GM13976 (cell line): Measurements from ENCODE around the gene SLC4A8.

Experiments
- DNase-seq: peaks from one replicate; pipeline ENCODE4 v3.0.0; 2012; ENCODE audit warnings: low spot score
- in situ Hi-C: fragments of 300-500 bp; cut with MboI; formaldehyde crosslinking; loops from one replicate; pipeline ENCODE4 v1.12.0; 2022; ENCODE audit warnings: low sequenced_read_pairs, mixed read lengths, inconsistent platforms; ENCODE audit not compliant: unreplicated experiment
- TF ChIP-seq, protein P1 (sequence below): IDR thresholded peaks from 2 replicates; pipeline ENCODE4 v1.5.1; 2012; ENCODE audit warnings: borderline replicate concordance, mild to moderate bottlenecking; ENCODE audit not compliant: insufficient read depth; ENCODE audit errors: extremely low read depth, missing control alignments, control extremely low read depth

Gene SLC4A8

GRCh38 chr12:51528852-51529650 is 104.4 kb downstream of the SLC4A8 start:
- in situ Hi-C loops: loop anchor here (10.0 kb wide), 1 partner anchor 104 kb away; the partner anchor contains the start of gene SLC4A8
- DNase-seq: no peak

GRCh38 chr12:51529651-51529970 is 105.0 kb downstream of the SLC4A8 start:
- in situ Hi-C loops: loop anchor here (10.0 kb wide), 1 partner anchor 105 kb away; the partner anchor contains the start of gene SLC4A8
- TF ChIP-seq, protein P1, sequence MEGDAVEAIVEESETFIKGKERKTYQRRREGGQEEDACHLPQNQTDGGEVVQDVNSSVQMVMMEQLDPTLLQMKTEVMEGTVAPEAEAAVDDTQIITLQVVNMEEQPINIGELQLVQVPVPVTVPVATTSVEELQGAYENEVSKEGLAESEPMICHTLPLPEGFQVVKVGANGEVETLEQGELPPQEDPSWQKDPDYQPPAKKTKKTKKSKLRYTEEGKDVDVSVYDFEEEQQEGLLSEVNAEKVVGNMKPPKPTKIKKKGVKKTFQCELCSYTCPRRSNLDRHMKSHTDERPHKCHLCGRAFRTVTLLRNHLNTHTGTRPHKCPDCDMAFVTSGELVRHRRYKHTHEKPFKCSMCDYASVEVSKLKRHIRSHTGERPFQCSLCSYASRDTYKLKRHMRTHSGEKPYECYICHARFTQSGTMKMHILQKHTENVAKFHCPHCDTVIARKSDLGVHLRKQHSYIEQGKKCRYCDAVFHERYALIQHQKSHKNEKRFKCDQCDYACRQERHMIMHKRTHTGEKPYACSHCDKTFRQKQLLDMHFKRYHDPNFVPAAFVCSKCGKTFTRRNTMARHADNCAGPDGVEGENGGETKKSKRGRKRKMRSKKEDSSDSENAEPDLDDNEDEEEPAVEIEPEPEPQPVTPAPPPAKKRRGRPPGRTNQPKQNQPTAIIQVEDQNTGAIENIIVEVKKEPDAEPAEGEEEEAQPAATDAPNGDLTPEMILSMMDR: no peak
- no peak for DNase-seq

More at GRCh38 chr12:51528852-51529650, 104.4 kb downstream of the SLC4A8 start:
- TF ChIP-seq, protein P1: no peak

DNA sequence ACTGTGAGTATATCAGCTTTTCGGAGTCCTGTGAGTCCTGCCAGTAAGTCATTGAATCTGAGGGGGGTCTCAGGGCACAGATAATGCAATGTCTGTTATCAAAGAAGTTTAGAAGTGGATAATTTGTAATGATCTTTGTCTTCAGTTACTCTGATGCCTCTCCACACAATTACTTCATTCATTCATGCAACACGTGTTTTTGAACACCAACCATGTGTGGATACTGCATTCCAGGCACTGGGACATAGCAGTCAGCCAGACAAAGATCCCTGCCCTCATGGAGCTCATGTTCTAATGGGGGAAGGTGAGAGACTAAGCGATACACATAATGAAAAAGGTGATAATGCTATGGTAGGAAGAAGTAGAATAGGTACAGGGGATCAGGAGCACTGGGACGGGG is 105.6 kb downstream of the SLC4A8 start:
- in situ Hi-C loops: no loop called here
- TF ChIP-seq, protein P1: no peak
- DNase-seq: no peak

DNA sequence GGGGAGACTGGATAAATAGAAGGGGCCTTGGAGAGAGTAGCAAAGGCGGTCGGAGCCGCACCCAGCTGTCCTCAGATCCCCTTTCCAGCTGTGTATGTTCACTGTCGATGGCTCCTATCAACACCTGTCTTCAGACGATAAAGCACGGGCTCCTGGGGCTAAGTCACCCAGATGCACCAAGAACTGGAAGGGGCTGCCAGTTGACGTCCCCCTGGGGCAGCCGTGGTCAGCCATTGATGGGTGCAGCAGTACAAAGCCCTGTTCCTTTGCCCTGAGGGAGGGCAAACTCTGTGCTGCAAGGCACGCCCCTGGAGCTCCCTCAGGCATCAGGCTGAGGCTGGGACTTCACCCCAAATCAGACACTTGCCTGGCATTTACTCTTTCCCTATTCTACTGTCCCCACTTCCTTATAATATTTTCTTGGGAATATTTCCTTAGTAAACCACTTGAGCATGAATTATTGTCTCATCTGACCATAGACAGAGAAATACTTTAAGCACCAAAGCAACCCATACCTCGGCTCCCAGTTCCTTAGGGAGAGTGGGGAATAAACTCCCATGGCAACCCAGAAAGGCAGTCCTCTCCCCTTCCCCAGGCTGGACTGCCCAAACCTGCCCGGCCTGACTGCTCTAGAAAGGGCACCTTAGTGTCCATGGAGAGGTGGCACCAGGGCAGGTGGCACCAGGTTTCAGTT is 106.8 kb downstream of the SLC4A8 start:
- TF ChIP-seq, protein P1: no peak
- in situ Hi-C loops: no loop called here
- DNase-seq: no peak

- in situ Hi-C loops: no loop called here
- DNase-seq: peak; percentile 85
- TF ChIP-seq, protein P1: peak; percentile 91
Observed at GRCh38 chr12:51531978-51532497, 107.4 kb downstream of the SLC4A8 start.

DNA sequence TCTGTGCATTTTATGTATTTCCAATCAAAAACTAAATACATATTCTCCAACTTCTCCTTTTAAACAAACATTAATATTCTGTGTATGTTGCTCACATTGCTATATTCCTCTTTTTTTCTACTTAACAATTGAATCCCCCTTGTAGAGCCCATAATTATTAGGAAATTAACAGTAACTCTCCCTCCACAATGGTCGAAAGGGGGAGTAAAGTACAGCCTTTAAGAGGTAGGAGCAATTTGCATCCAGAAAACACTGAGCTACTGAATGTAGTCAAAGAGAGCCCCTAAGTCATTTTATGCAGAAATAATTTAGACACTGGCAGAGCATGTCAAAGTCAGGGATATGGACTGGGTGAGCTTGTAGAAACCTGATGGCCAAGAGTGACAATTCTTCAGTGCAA is 109.2 kb downstream of the SLC4A8 start:
- TF ChIP-seq, protein P1: no peak
- DNase-seq: no peak
- in situ Hi-C loops: no loop called here
